COR-L47 (cell line): ENCODE measurements around the gene PHF21A.
"Not testable (repeated sequence)": the region's sequence is repeated elsewhere in the genome, so short reads cannot be mapped to it uniquely, and the experiment has no call there.

Source experiments
- DNase-seq: peaks from one replicate; lab custom pipeline; 2025; lab: John Stamatoyannopoulos, UW

PHF21A gene

DNA sequence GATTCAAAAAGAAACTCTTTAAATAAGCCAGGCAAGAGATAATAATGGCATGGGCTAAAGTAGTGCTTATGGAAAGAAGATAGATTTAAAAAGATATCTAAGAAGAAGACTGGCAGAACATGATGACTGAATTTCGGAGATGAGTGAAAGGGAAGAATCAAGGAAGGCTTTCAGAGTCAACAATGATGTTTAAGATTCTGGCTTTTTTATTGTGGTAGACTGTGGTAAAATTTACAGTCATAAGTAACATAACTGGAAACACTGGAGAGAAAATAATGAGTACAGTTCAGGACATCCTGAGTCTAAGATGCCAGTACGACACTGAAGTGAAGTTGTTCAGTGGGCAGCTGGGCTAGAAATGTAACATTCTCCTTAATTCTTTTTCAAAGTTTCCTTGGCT lies 85.2 kb downstream of the PHF21A start:
- no peak for DNase-seq

DNA sequence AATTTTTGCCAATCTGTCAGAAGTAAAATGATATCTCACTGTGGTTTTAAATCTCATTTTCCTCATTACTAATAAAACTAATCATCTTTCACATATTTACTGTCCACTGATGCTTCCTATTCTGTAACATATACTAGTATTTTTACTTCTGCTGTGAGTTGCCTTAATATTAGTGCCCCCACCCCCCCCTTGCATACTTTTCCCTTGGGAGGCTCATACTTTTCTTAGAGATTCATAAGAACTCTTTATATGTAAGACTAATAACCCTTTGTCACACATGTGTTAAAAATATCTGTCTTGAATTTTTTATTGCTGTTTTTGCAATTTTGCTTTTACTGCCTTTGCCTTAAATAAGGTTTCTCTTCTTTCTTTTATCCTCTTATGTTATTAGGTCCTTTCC lies 87.2 kb downstream of the PHF21A start:
- no peak for DNase-seq

DNA sequence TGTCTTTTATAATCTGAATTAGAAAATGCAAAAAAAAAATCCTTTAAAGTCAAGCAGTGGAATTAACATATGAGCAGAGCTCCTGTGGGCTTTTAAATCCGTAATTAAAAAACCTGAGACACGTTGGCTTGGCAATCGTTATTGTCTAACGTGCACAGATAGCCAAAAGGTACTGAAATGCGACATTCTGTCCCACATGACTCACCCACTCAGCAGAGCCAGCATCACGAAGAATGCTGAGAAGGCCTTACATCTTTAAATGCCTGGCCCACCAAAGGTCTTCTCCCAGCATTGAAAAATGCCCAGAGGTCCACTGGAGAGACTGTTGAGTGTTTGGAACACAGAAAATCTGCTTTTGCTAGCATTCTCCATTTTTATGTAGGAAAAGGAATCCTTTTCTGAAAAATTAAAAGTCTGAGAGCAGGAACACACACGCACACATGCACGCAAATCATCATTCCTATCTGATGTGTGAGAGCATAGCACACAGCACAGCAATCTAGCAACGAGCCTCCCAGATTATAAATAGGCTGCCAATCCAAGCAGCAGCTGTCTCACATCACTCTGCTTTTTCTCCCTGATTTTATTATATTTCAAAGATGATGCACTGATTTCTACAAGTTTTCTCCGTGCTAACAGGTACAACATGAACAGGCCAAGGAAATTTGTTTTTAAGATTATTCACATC lies 94.5 kb downstream of the PHF21A start:
- DNase-seq: no peak

DNA sequence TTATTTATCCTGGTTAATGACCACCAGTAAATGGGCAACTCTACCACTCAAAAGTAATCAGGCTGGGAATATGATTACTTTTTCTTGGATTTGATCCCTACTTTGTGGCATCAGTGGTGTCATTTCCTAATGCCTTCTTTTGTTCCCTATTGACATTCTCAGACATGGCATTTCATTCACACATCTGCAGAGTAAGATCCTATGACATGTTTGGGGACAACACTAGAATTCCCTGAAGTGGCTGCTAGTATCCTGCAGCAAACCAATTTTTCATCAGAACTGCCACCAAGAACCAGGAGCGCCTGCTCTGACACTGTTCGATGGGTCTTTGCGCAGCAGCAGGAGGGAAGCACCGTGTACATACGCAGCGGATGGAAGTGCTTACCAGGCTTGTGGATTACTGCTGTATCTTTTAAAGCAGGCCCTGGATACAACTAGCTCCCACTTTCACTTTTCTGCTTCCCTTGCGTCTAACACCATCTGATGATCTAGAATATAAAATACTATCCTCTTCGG lies 101.1 kb downstream of the PHF21A start:
- DNase-seq: no peak

DNA sequence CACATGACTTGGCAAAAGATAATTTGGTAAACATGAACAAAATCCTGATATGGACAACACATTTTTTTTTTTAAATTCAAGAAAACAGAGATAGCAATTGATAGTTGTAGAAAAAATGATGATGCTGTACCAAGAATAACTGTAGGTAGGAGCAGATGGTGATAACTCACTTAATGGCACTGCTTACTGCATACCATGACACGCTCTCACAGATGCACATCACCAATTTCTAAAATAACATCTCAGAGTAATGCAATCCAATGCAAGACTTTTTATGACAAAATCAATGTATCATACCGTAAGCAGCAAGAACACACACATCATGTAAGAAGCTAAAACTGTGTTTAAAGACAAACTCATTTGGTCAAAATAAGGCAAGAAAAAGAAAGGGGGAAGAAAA lies 102.6 kb downstream of the PHF21A start:
- DNase-seq: no peak

DNA sequence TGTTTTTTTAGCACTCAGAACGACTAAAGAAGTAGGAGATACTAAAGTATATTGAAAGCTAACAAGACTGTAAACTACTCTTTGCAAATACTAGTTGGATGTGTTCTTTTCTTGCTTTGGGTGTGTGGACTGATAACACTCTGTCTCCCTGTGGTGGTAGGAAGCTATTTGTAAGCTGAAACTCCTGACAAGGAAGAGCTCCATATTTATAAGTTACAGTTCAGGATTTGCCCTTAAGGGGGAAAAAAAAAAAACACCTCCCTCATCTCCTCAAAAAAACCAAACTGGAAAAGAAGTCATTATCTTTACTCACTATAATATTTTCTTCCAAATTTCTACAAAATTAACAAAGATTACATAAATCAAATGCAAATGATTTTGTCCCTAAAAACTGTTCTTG lies 103.9 kb downstream of the PHF21A start:
- DNase-seq: no peak

DNA sequence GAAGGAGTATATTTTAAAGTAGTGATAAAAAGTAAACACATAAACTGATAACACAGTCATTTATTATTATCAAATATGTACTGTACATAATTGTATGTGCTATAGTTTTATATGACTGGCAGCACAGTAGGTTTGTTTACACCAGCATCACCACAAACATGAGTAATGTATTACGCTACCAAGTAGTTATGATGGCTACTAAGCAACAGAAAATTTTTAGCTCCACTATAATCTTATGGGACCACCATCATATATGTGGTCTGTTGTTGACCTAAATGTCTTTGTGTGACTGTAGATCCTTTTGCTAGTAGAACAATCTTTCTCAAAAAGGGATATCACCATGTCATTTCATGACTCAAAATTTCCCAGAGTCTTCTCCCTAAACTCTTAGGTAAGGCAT lies 105.3 kb downstream of the PHF21A start:
- DNase-seq: no peak

DNA sequence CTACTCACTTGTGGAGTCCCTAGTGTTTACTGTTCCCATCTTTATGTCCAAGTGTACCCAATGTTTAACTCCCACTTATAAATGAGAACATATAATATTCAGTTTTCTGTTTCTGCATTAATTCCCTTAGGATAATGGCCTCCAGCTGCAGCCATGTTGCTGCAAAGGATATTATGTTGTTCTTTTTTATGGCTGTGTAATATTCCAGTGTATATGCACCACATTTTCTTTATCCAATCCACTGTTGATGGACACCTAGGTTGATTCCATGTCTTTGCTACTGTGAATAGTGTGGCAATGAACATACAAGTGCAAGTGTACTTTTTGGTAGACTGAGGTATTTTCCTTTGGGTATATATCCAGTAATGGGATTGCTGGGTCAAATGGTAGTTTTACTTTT lies 107.1 kb downstream of the PHF21A start:
- DNase-seq: not testable (repeated sequence)

DNA sequence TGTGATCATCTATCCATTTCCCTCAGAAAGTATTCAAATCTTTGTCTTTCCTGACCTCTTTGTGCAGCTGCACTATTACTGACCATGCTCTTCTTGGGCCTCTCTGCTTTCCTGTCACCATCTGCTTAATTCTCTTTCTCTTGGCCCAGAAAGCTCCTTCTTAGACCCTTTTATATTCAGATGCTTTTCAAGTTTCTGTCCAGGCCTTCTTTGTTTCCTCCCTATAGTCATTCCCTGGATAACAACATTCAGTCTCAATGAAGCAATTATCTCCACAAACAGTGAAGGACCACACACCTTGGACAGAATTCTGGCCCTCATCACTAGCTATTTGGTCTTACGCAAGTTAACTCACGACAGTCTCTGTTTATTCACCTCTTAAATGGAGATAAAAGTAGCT lies 109.1 kb downstream of the PHF21A start:
- DNase-seq: no peak

DNA sequence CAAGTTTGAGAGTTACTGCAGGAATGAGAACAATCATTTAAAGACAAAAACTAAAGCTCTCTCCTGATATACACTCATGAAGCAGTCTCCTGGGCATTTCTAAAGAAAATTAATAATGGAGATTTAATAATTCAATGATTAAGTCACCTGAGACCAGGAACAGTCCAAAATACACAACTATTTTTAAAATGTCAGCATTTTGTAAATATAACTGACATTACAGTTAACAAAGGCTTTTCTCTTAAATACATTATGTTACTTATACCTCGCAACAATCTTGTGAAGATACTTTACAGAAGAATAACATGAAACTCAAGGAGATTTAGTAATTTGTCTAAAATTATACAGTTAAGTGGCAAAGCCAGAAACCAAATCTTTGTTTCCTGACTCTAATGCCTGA lies 111.2 kb downstream of the PHF21A start:
- DNase-seq: no peak

DNA sequence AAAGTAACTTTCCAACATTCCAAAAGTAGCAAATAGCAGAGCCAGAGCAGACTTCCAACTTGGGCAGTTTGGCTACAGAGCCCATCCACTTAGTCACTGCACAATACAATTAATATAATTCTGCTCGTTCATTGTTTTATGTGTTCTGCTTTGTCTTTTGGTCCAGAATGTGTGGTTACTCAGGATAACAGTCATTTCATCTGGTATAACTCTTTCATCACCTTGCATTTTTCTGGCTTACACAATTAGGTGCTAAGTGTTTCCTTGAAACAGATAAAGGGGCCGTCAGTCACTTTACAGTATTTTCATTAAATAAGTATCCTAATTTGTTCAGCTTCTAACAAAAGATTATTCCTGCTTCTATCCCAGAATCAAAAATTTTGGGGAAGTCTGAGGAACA lies 111.6 kb downstream of the PHF21A start:
- DNase-seq: no peak

DNA sequence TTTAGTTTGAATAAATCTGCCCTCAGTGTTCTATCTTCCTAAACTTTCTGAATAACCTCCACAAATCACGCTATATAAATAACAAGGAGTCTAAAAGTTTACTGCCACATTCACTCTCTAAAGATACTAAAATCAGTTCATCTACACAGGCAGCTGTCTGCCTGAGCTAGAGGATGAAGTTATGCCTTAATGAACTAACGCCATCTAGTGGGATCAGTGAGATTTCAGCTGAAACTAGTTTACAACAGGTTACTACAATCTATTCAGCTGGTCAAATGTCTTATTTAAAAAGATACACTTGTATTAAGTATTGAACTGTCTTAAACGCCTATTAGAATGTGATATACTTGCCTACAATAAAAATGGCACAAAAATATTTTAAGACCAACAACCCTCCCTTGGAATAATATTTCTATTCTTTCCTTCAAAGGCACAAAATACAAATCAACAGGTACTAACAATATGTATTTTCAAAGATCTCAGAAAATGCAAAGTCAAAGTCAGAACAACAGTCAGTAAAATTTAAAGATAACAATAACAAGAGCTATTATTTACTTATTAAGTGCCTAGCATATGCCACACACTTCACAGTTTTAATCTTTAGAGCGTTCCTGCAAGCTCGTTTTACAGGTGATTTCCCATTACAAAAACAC lies 114.7 kb downstream of the PHF21A start:
- DNase-seq: peak; percentile 78

DNA sequence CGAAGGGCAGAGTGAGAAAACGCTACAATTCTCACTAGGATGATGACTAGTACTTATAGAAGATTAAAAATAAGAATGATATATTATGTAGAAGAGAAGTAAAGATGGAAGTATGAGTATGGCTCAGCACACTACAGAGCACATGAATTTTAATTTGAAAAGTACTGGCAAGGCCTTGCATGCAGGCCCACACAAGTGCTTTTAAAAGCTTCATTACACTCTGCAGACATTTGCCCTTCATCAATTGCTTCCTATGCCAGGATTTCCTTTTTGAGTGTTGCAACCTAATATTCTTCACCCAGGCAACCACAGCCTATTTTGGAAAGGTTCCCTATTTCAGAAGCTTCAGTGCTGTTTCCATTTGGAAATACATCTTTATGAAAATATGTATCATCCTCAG lies 117.7 kb downstream of the PHF21A start:
- DNase-seq: no peak

DNA sequence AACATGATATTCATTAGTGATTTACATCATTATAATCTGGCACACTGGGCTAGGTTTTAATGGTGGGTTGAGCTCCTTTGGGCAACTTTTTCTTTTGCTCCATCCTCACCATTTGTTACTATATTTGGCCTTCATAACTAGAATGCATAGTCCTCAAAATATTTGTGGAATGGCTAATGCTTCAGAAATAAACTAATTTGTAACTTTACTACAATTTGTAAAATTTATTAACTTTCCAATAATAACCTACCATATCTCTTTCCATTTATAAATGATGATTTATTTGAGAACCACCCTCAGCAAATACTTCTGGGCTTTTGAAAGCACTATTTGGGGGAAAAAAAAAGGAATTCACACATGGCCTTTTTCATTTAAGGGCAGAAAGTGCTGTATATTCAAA lies 119.1 kb downstream of the PHF21A start:
- DNase-seq: no peak

DNA sequence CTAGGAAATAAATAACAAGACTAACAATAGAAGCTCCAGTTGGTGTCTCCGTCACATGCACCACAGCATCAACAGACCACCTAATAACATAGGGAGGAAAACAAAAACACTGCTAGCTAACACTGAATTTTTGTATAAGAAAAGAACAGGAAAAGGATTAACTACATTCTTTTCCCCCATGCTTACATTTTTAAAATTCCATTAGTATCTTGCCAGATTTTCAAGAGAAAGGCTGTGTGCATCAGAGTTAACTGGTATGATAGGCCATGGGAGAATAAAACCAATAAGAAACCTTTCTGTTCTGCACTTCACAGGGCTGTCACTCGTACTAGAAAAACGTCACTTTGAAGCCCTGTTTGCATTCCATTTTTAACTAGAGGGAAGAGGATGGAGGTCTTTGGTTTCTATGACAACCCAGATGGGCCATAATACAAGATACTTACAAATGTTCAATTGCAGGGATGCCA lies 119.8 kb downstream of the PHF21A start:
- no peak for DNase-seq

DNA sequence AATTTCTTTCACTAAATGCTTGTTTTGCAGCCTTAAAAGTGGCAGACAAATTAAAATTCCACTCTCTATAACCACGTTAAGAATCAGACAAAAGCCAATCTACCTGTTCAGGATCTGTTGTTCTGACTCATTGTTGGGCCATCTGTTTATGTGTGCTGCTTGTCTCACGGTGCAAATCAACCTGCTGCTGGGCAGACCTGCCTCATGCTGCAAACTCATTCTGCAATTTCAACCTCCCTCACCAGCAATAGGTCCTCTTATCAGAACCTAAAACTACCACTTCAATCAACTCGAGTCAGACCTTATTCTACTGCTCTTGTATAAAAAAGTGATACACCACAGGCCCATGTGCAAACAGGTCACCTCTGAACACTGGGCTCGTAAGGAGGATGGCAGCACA lies 123.7 kb downstream of the PHF21A start:
- peak; percentile 36 for DNase-seq

DNA sequence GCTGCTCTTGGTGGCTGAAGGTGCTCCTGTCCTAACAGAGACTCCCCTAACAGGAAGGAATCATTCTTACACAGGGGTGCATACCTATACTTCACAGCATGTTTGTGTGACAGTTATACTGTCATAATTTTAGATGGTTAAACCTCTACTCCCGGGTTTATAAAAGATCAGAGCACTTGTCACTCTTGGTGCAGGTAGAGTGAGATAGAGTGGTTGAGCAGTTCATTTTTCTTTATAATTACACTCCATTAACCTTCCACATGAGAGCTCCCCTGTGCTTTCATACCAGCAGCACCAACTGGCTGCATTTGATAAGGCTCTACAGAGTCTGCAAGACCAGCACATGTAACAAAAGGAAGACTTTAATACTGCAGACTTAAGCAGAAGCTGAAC lies 125.9 kb downstream of the PHF21A start:
- no peak for DNase-seq

DNA sequence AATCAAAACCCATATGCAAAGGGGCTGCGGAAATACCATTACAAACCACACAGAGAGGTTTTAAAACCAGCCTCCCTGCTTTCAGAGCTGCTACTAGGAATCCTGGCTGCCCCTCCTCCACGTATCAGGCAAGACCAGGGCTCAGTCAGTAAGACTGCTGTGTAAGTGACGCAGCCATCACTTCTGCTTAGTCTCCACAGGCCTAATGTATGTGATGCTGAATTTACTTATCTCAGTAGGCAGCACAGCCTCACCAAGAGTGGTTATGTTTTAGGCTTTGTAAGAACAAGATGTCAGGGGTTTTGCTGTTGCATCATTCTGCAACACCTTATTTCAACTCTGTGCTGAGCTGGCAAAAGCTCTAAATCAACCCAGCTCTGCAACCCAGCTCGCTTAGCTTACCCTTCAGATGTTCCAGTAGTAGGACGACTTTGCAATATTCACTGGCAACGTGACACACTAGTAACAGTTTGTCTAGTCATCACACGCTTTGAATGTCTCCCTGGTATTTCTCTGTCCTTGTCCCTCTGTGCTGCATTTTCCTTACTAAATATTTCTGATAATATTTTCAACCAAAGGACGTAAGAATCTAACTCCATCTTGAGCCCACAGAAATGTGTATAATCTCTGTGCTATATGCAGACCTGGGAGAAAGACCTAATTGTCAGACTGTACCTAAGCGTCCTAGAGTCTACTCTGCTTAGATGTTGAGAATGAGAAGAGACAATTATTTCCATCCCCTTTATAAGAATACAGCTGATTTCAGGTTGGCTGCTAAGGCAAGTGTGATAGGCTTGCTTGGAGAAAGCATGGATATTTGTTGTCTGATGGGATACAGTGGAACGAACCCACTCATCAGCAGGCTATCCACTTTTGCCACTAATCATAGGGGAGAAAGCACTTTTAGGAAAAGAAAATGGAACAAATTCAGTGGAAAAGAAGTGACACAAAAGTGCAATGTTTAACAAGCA lies 126.6 kb downstream of the PHF21A start:
- DNase-seq: no peak

DNA sequence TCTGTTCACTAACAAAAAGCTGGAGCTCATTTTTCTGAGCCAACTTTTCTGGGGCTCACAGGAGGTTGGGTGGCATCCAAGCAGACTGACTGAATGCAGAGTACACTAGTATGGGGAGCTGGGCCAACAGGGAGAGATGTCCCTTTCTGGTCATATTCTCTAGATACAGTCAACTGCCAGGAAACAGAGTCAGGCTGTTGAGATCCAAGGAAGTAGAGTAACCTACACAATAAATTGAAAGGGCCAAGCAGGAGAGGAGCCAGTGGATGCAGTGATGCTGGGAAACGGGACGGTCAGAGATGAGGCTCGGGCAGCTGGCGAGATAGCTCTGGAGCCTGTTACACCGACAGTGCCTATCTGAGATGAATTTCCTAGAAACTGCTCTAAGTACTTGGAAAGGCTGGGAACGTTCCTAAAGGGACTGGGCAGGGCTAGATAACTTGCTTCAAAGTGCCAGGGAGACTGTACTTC lies 127.7 kb downstream of the PHF21A start:
- no peak for DNase-seq

DNA sequence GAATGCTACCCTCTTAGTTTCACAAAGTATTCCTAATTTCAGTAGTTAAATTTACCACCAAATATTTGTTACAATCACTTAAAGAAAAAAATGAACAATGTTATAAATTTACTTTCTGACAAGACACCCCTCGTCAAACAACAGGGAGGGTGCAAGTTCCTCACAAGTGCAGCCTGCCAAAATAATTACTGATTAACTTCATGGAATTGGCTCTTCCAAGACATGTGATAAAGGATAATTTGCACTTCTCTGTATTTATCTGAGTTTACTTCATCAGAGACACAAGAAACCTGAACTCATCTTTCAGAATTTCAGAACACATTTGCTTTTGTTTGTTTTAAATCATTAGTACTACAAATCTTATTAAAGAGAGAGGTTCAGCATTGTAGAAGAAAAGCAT lies 132.3 kb downstream of the PHF21A start:
- no peak for DNase-seq

DNA sequence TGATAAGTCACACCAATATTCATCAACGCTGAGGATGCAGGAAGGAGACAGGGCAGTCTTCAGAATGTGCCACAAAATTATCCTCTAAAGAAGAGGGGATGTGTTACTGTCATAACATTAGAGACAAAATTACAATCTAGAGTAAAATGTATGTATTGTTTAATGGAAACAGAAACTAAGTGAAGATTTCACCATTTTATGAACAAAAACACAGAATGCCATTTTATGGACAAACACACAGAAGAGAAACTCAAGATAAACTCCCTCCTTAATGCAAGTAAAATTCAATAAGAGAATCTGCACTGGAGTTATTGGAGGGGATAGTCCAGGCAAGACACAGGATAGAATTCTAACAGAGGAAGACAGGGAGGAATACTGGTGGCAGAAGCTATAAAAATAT lies 136.0 kb downstream of the PHF21A start:
- DNase-seq: no peak

DNA sequence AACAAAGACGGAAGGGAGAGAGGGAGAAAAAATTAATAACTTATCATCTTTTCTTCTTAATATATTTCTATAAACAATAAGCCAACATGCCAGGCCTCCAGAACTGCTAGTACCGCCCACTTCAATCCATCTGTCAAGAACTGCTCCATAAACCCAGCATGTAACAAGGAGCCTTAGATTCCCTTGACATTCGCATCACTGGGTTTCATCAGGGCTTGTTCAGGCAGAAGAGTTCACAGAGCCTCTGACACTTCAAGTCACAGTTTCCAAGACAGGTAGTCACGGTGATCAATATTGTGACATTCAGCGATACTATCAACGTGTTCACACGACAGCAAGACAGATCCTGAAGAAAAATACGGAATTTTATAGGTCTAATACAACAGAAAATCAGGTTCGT lies 137.1 kb downstream of the PHF21A start:
- DNase-seq: no peak

DNA sequence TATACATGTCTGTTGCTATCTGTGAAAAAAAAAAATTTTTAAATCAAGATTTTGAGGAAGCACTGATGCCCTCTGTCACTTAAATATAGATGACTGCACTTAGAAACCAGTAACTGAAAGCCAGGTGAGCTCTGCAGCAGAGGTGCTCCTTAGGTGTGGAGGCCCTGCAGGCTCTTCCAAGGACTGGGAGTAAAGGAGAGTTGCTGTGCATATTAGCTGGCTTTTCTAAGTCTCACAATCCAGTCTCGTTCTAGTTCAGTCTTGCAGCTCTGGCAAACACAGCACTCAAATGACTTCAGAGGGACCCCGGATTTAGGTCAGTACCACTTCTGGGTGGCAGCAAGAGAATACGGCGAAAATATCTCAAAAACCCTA lies 137.8 kb downstream of the PHF21A start:
- no peak for DNase-seq
